Heart left ventricle (tissue), 16 donors: ENCODE measurements around the gene GCNT2. TPM values are rescaled to one million over a fixed set of nuclear protein-coding genes. Genes with fewer than 3 reads are reported as not detected.

ENCODE experiments used
- ATAC-seq, 4 donors: fragments of 200-7000 bp; cut with Tn5 transposase; one replicate each; pipeline ENCODE4 v1.9.1; 2020 to 2022; ENCODE audit warnings: moderate library complexity in 4 of 4, mild to moderate bottlenecking in 3 of 4, moderate number of reproducible peaks in 1 of 4
- DNase-seq, 5 donors: peaks; one replicate each; pipeline ENCODE4 v3.0.0-alpha.2; 2020
- H3K27ac ChIP-seq, 12 donors: fragments of 200-600 bp; sonication (generic) in 4 of 12; one replicate each; pipeline versions ENCODE4 v1.5.0 to v1.8.0; 2016 to 2022; ENCODE audit warnings: mild to moderate bottlenecking in 2 of 12
- H3K27me3 ChIP-seq, 9 donors: fragments of 200-600 bp; sonication (generic) in 2 of 9; one replicate each; pipeline versions ENCODE4 v1.5.1 to v1.8.0; 2016 to 2022; ENCODE audit warnings: mild to moderate bottlenecking in 3 of 9
- H3K36me3 ChIP-seq, 9 donors: fragments of 200-600 bp; sonication (generic) in 2 of 9; one replicate each; pipeline versions ENCODE4 v1.5.0 to v1.8.0; 2018 to 2022; ENCODE audit warnings: mild to moderate bottlenecking in 2 of 9
- H3K4me1 ChIP-seq, 12 donors: fragments of 200-600 bp; sonication (generic) in 4 of 12; one replicate each; pipeline versions ENCODE4 v1.5.0 to v1.8.0; 2016 to 2022; ENCODE audit warnings: mild to moderate bottlenecking in 3 of 12
- H3K4me3 ChIP-seq, 12 donors: fragments of 200-600 bp; sonication (generic) in 4 of 12; one replicate each; pipeline versions ENCODE4 v1.5.0 to v1.8.0; 2017 to 2022; ENCODE audit warnings: mild to moderate bottlenecking in 9 of 12, moderate library complexity in 4 of 12
- H3K9me3 ChIP-seq, 12 donors: fragments of 200-600 bp; sonication (generic) in 4 of 12; one replicate each; pipeline versions ENCODE4 v1.5.0 to v1.8.0; 2016 to 2022; ENCODE audit warnings: mild to moderate bottlenecking in 1 of 12
- POLR2A ChIP-seq, 2 donors: fragments of 450-650 bp; IDR thresholded peaks; one replicate each; pipeline ENCODE4 v1.6.1; 2017; ENCODE audit warnings: antibody characterized with exemption in 2 of 2, mild to moderate bottlenecking in 2 of 2, moderate library complexity in 2 of 2
- WGBS, 4 donors: extraction: QIAGEN DNeasy Blood & Tissue Kit in 2 of 4; methylation state at CpG; one replicate each; pipeline versions ENCODE4 v1.1.5 to v1.1.7; 2013 to 2018; 5-methylcytosine and 5-hydroxymethylcytosine counted together
- intact Hi-C, 10 donors: fragments of 100-400 bp; cut with DNase I; formaldehyde crosslinking; loops; one replicate each; pipeline versions ENCODE4 v1.11.1 to v1.14.2; 2022
- polyA plus RNA-seq, 2 donors: library from polyadenylated mRNA; stranded (reverse); fragments of 200-250 nt; gene quantifications; one replicate each; pipeline ENCODE4 v1.2.3, GENCODE V29; 2013
- total RNA-seq, 9 donors: library from RNA; depleted of rRNA in 2 of 9; stranded (reverse); fragments of >200 nt in 2 of 9; fragmentation: NEBNext Ultra II Directional in 3 of 9; extraction: Animal tissue kit (Norgen Biotek cat#: 25700) in 3 of 9; gene quantifications; one replicate each; pipeline versions ENCODE4 v1.1.0 to v1.2.4, GENCODE V29; 2016 to 2023
- TF ChIP-seq, protein P1 (sequence below), 12 donors: fragments of 200-600 bp; sonication (generic) in 4 of 12; IDR thresholded peaks; one replicate each; pipeline versions ENCODE4 v1.5.0 to v1.8.0; 2018 to 2022; ENCODE audit warnings: antibody characterized with exemption in 12 of 12, mild to moderate bottlenecking in 5 of 12
- donor health status: ischemic (EF 13 %, LVEDD 7.1; RV severe dilation, severe dysfunction).
- donor health status: healthy with polysubstance abuse.
- donor health status: DM: no; HTN: yes; CAD: no.
- donor health status: DM: no; HTN: no; CAD: no.
- donor health status: ischemic (EF 25% LVEDD 6.9; RV normal size, moderate dysfunction).
- donor health status: ischemic (EF 25% LVEDD 5.7; RV mildly dilated, moderate dysfunction).
- donor health status: healthy.
- donor health status: DM: yes; HTN: yes; CAD: no.
- donor health status: ischemic (EF 35%, LVEDD 5.7; RV mildly dilated, moderate dysfunction).
- donor health status: nonischemic (EF 11% LVEDD 7.7; RV severe dilation, severe dysfunction).
- donor health status: DM: yes; HTN: yes; CAD: no.
- donor health status: PGD.
- donor health status: ischemic (EF 29% LVEDD 5.4; RV normal size, mild dysfunction).
- donor health status: nonischemic (EF 23%, LVEDD 6.1; RV moderate dilation, normal function).

GCNT2 gene
- total and polyA plus RNA-seq, 11 donors: 15.1 to 68.8 (median 40.9) TPM

- Histone ChIP-seq H3K36me3 (no peaks in the 10 kb centered on the region), H3K27me3 (no peaks in the 10 kb centered on the region), H3K9me3 (peaks cover 0 to 4% (median 0%) of the 10 kb centered on the region in 12 donors), H3K27ac (no peak overlapping the region), H3K4me1 (no peaks in the 10 kb centered on the region), H3K4me3 (no peak overlapping the region)
- no peak for DNase-seq
- WGBS, 4 donors: 72 to 81% (median 78%) methylated on average over 7 of the region's 7 CpGs
- no peak for TF ChIP-seq POLR2A (IDR thresholded peaks at IDR 0.05)
- TF ChIP-seq, protein P1, sequence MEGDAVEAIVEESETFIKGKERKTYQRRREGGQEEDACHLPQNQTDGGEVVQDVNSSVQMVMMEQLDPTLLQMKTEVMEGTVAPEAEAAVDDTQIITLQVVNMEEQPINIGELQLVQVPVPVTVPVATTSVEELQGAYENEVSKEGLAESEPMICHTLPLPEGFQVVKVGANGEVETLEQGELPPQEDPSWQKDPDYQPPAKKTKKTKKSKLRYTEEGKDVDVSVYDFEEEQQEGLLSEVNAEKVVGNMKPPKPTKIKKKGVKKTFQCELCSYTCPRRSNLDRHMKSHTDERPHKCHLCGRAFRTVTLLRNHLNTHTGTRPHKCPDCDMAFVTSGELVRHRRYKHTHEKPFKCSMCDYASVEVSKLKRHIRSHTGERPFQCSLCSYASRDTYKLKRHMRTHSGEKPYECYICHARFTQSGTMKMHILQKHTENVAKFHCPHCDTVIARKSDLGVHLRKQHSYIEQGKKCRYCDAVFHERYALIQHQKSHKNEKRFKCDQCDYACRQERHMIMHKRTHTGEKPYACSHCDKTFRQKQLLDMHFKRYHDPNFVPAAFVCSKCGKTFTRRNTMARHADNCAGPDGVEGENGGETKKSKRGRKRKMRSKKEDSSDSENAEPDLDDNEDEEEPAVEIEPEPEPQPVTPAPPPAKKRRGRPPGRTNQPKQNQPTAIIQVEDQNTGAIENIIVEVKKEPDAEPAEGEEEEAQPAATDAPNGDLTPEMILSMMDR (IDR thresholded peaks at IDR 0.05): no peak
- intact Hi-C loops: loop anchor here (2.0 to 10.0 kb wide), 4 partner anchors 321 to 587 kb away; no protein-coding TSS in a partner anchor
- no peak for ATAC-seq
Observed at GRCh38 chr6:10479939-10480700, 41.0 kb upstream of the GCNT2 start.

DNA sequence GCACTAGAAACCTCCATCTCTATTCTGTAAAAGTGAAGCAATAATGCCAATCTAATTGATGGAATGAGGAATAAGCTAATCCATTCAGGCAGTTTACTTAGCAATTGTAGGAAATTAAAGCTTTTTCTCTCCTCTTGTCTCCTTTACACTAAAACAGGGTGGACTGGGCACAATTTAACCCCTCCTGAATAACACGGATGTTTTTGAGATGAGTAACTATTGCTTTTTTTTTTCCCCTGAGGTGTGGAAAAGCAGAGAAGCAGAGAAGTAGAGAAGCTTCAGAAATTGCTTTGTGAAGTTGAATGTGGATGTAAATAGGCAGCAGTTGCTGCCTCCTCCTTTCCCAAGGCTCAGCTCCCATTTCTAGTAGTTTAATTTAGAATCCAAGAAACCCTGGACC lies 40.0 kb upstream of the GCNT2 start:
- H3K36me3 ChIP-seq: no peaks in the 10 kb centered on the region
- H3K4me3 ChIP-seq: no peak overlapping the region
- intact Hi-C loops: loop anchor here in 1 of 10 donors (10.0 kb wide), 1 partner anchor 584 kb away; no protein-coding TSS in a partner anchor
- peaks cover 0 to 4% (median 0%) of the 10 kb centered on the region in 12 donors for H3K9me3 ChIP-seq
- TF ChIP-seq, protein P1 (IDR thresholded peaks at IDR 0.05): no peak
- TF ChIP-seq POLR2A (IDR thresholded peaks at IDR 0.05): no peak
- H3K27me3 ChIP-seq: no peaks in the 10 kb centered on the region
- no peak for DNase-seq
- no peak overlapping the region for H3K27ac ChIP-seq
- no peak for ATAC-seq
- WGBS, 4 donors: 50 to 67% (median 59%) methylated on average over 1 of the region's 1 CpG
- H3K4me1 ChIP-seq: no peaks in the 10 kb centered on the region

DNA sequence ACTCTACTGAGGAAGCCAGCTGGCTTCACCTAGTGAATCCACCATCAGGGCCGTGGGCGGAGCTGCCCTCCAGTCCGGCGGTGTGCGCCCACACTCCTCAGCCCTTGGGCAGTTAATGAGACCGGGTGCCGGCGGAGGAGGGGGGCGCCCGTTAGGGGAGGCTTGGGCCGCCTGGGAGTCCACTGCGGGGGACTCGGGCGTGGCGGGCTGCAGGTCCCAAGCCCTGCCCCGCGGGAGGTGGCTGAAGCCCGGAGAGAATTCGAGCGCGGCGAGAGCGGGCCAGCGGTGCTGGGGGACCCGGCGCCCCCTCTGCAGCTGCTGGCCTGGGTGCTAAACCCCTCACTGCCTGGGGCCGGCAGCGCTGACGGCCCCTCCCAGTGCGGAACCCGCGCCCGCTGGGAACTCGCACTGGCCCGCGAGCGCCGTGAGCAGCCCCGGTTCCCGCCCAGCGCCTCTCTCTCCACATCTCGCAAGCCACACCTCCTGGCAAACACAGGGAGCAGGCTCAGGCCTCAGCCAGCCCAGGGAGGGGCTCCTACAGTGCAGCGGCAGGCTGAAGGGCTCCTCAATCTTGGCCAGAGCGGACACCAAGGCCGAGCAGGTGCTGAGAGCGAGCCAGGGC lies 38.4 kb upstream of the GCNT2 start:
- DNase-seq (no peak), ATAC-seq (no peak)
- Histone ChIP-seq H3K4me1 (no peaks in the 10 kb centered on the region), H3K27me3 (peaks cover 0 to 4% (median 0%) of the 10 kb centered on the region in 9 donors), H3K27ac (no peak overlapping the region), H3K4me3 (no peak overlapping the region), H3K36me3 (no peaks in the 10 kb centered on the region), H3K9me3 (peaks cover 0 to 4% (median 0%) of the 10 kb centered on the region in 12 donors)
- TF ChIP-seq, protein P1 (IDR thresholded peaks at IDR 0.05): no peak
- TF ChIP-seq POLR2A (IDR thresholded peaks at IDR 0.05): no peak
- intact Hi-C loops: loop anchor here in 1 of 10 donors (10.0 kb wide), 1 partner anchor 582 kb away; no protein-coding TSS in a partner anchor
- WGBS, 4 donors: 94 to 97% (median 95%) methylated on average over 40 to 46 of the region's 46 CpGs

- ATAC-seq (no peak), DNase-seq (no peak)
- peaks cover 0 to 4% (median 0%) of the 10 kb centered on the region in 12 donors for H3K9me3 ChIP-seq
- intact Hi-C loops: loop anchor here in 1 of 10 donors (10.0 kb wide), 1 partner anchor 580 kb away; no protein-coding TSS in a partner anchor
- H3K36me3 ChIP-seq: no peaks in the 10 kb centered on the region
- WGBS, 4 donors: 73 to 79% (median 77%) methylated on average over 3 of the region's 3 CpGs
- H3K27me3 ChIP-seq: peaks cover 0 to 16% (median 0%) of the 10 kb centered on the region in 9 donors
- no peak overlapping the region for H3K4me3 ChIP-seq
- no peaks in the 10 kb centered on the region for H3K4me1 ChIP-seq
- H3K27ac ChIP-seq: no peak overlapping the region
- TF ChIP-seq, protein P1 (IDR thresholded peaks at IDR 0.05): no peak
- TF ChIP-seq POLR2A (IDR thresholded peaks at IDR 0.05): no peak
Observed at GRCh38 chr6:10484912-10485311, 36.2 kb upstream of the GCNT2 start.
